Smooth muscle cell (in vitro differentiated cells): ENCODE measurements around the gene PSMB1. TPM values are rescaled to one million over a fixed set of nuclear protein-coding genes. Genes with fewer than 3 reads are reported as not detected.

Experiments used
- DNase-seq: peaks from one replicate; lab custom pipeline; 2025; ENCODE audit not compliant: unreplicated experiment; lab: John Stamatoyannopoulos, UW
- H2AFZ ChIP-seq: fragments of 200-600 bp; sonication (generic); 2 replicates; pipeline ENCODE4 v1.6.0; 2016; ENCODE audit warnings: antibody characterized with exemption, low read depth, mild to moderate bottlenecking
- H3F3A ChIP-seq: fragments of 200-600 bp; sonication (generic); 2 replicates; pipeline ENCODE4 v1.6.0; 2017; ENCODE audit warnings: antibody characterized with exemption, low read depth
- H3K27ac ChIP-seq: fragments of 200-600 bp; sonication (generic); 2 replicates; pipeline ENCODE4 v1.5.1; 2016; ENCODE audit warnings: low read depth, mild to moderate bottlenecking
- H3K27me3 ChIP-seq: fragments of 200-600 bp; sonication (generic); 2 replicates; pipeline ENCODE4 v1.6.1; 2016; ENCODE audit warnings: low read depth, mild to moderate bottlenecking
- H3K36me3 ChIP-seq: fragments of 200-600 bp; sonication (generic); 2 replicates; pipeline ENCODE4 v1.5.1; 2016; ENCODE audit warnings: low read depth
- H3K4me1 ChIP-seq: fragments of 200-600 bp; sonication (generic); 2 replicates; pipeline ENCODE4 v1.5.1; 2016; ENCODE audit warnings: low read depth
- H3K4me2 ChIP-seq: fragments of 200-600 bp; sonication (generic); 2 replicates; pipeline ENCODE4 v1.6.0; 2016; ENCODE audit warnings: mild to moderate bottlenecking
- H3K4me3 ChIP-seq: fragments of 200-600 bp; sonication (generic); 2 replicates; pipeline ENCODE4 v1.5.1; 2016; ENCODE audit warnings: mild to moderate bottlenecking
- H3K79me2 ChIP-seq: fragments of 200-600 bp; sonication (generic); 2 replicates; pipeline ENCODE4 v1.6.0; 2016; ENCODE audit warnings: low read depth, mild to moderate bottlenecking
- H3K9ac ChIP-seq: fragments of 200-600 bp; sonication (generic); 2 replicates; pipeline ENCODE4 v1.6.0; 2016; ENCODE audit warnings: low read depth
- H3K9me3 ChIP-seq: fragments of 200-600 bp; sonication (generic); replicated peaks from 2 replicates; pipeline ENCODE4 v1.5.1; 2016; ENCODE audit warnings: low read depth
- H4K20me1 ChIP-seq: fragments of 200-600 bp; sonication (generic); 2 replicates; pipeline ENCODE4 v1.6.0; 2016; ENCODE audit warnings: low read depth
- CTCF ChIP-seq: fragments of 200-600 bp; sonication (generic); IDR thresholded peaks from 2 replicates; pipeline ENCODE4 v1.5.1; 2017; ENCODE audit warnings: borderline replicate concordance, mild to moderate bottlenecking, antibody characterized with exemption; ENCODE audit not compliant: insufficient read depth, poor library complexity, severe bottlenecking
- WGBS: methylation state at CpG from one replicate; pipeline ENCODE4 v1.1.7; 2016; ENCODE audit warnings: low lambda C conversion rate; 5-methylcytosine and 5-hydroxymethylcytosine counted together
- polyA plus RNA-seq: library from polyadenylated mRNA; unstranded; fragments of >200 nt; fragmentation: Nextera tagmentation; extraction: Ambion mirVana; gene quantifications from 2 replicates; pipeline ENCODE4 v1.2.1, GENCODE V29; 2016
- total RNA-seq: library from RNA; depleted of rRNA; stranded (reverse); fragments of >200 nt; gene quantifications from 2 replicates; pipeline ENCODE4 v1.2.3, GENCODE V29; 2014

The PSMB1 gene
- total and polyA plus RNA-seq, 2 experiments from 2014 or later: 233 to 484 TPM

GRCh38 chr6:170525795-170526194 is 27.3 kb downstream of the PSMB1 start:
- no peak overlapping the region for H3K4me3 ChIP-seq
- TF ChIP-seq CTCF: no peak
- H3K9ac ChIP-seq: no peak overlapping the region
- no peaks in the 10 kb centered on the region for H3K9me3 ChIP-seq
- no peak overlapping the region for H2AFZ ChIP-seq
- no peak overlapping the region for H3K27ac ChIP-seq
- WGBS: 73% methylated on average over 7 of the region's 7 CpGs
- no peaks in the 10 kb centered on the region for H3F3A ChIP-seq
- no peaks in the 10 kb centered on the region for H4K20me1 ChIP-seq
- no peaks in the 10 kb centered on the region for H3K4me1 ChIP-seq
- no peak overlapping the region for H3K4me2 ChIP-seq
- H3K27me3 ChIP-seq: no peaks in the 10 kb centered on the region
- no peaks in the 10 kb centered on the region for H3K79me2 ChIP-seq
- H3K36me3 ChIP-seq: no peaks in the 10 kb centered on the region
- DNase-seq: no peak

- H3K9ac ChIP-seq: no peak overlapping the region
- no peak overlapping the region for H3K4me2 ChIP-seq
These were observed 29.0 kb downstream of the PSMB1 start for GRCh38 chr6:170524172-170524502.

GRCh38 chr6:170523256-170524171 is 29.6 kb downstream of the PSMB1 start:
- Histone ChIP-seq H3K27ac (no peak overlapping the region), H3K9me3 (no peaks in the 10 kb centered on the region), H3K9ac (no peak overlapping the region), H3K36me3 (no peaks in the 10 kb centered on the region), H2AFZ (no peak overlapping the region), H3K79me2 (no peaks in the 10 kb centered on the region), H3K27me3 (peaks cover 14% of the 10 kb centered on the region), H3K4me1 (no peaks in the 10 kb centered on the region), H3F3A (no peaks in the 10 kb centered on the region), H3K4me2 (no peak overlapping the region), H3K4me3 (no peak overlapping the region), H4K20me1 (no peaks in the 10 kb centered on the region)
- WGBS: 80% methylated on average over 9 of the region's 9 CpGs
- TF ChIP-seq CTCF: no peak
- DNase-seq: no peak

More at GRCh38 chr6:170524172-170524502, 29.0 kb downstream of the PSMB1 start:
- Histone ChIP-seq H3K27me3 (peaks cover 9% of the 10 kb centered on the region), H3K9me3 (no peaks in the 10 kb centered on the region), H3K4me1 (no peaks in the 10 kb centered on the region), H3K4me3 (no peak overlapping the region), H4K20me1 (no peaks in the 10 kb centered on the region), H3K36me3 (no peaks in the 10 kb centered on the region), H3K27ac (no peak overlapping the region), H2AFZ (no peak overlapping the region), H3K79me2 (no peaks in the 10 kb centered on the region), H3F3A (no peaks in the 10 kb centered on the region)
- no peak for DNase-seq
- no peak for TF ChIP-seq CTCF
- WGBS: 87% methylated on average over 5 of the region's 5 CpGs
